Measurements from ENCODE around the gene PAK6.
A peak's percentile ranks its signal among the peaks of the same experiment; 100 is the strongest.

The PAK6 gene

GRCh38 chr15:40238532-40239403 lies at the start of gene PAK6:
Gene PAK6 (plus strand): TSS chr15:40239063. CDS start chr15:40264786, 25,723 bp downstream.
- peak; percentile 61 for DNase-seq (ENCODE audit: low spot score)

- no peak for DNase-seq (ENCODE audit: low spot score)
Measured at GRCh38 chr15:40190591-40190990, 48.3 kb upstream of the PAK6 start.

- no peak for DNase-seq (ENCODE audit: low spot score)
Measured at GRCh38 chr15:40192942-40193341, 45.9 kb upstream of the PAK6 start.

GRCh38 chr15:40197434-40197833 lies 41.4 kb upstream of the PAK6 start:
- DNase-seq (ENCODE audit: low spot score) = no peak

- DNase-seq (ENCODE audit: low spot score) = no peak
Measured at GRCh38 chr15:40198355-40199085, 40.3 kb upstream of the PAK6 start.

- no peak for DNase-seq (ENCODE audit: low spot score)
Measured at GRCh38 chr15:40204100-40204499, 34.8 kb upstream of the PAK6 start.

GRCh38 chr15:40217166-40217824 lies 21.6 kb upstream of the PAK6 start:
- DNase-seq (ENCODE audit: low spot score) = no peak

- no peak for DNase-seq (ENCODE audit: low spot score)
Measured at GRCh38 chr15:40219801-40220200, 19.1 kb upstream of the PAK6 start.

GRCh38 chr15:40222131-40222530 lies 16.7 kb upstream of the PAK6 start:
- DNase-seq (ENCODE audit: low spot score) = no peak

GRCh38 chr15:40226736-40227135 lies 12.1 kb upstream of the PAK6 start:
- no peak for DNase-seq (ENCODE audit: low spot score)

GRCh38 chr15:40229316-40229715 lies 9.5 kb upstream of the PAK6 start:
- DNase-seq (ENCODE audit: low spot score) = no peak

GRCh38 chr15:40229956-40230355 lies 8.9 kb upstream of the PAK6 start:
- DNase-seq (ENCODE audit: low spot score) = no peak

GRCh38 chr15:40232625-40233070 lies 6.2 kb upstream of the PAK6 start:
- DNase-seq (ENCODE audit: low spot score) = no peak

- no peak for DNase-seq (ENCODE audit: low spot score)
Measured at GRCh38 chr15:40233727-40234577, 4.9 kb upstream of the PAK6 start.

GRCh38 chr15:40234783-40235182 lies 4.1 kb upstream of the PAK6 start:
- no peak for DNase-seq (ENCODE audit: low spot score)

- DNase-seq (ENCODE audit: low spot score) = no peak
Measured at GRCh38 chr15:40235201-40235885, 3.5 kb upstream of the PAK6 start.

GRCh38 chr15:40239404-40239692 lies 485 bp downstream of the PAK6 start:
- no peak for DNase-seq (ENCODE audit: low spot score)

- no peak for DNase-seq (ENCODE audit: low spot score)
Measured at GRCh38 chr15:40239693-40240618, 1.1 kb downstream of the PAK6 start.

- no peak for DNase-seq (ENCODE audit: low spot score)
Measured at GRCh38 chr15:40240619-40241221, 1.9 kb downstream of the PAK6 start.

All from HuH-7.5 (cell line).